HG02981 (cell line): ENCODE results near the gene DPYD.
"Not testable (repeated sequence)": the region's sequence is repeated elsewhere in the genome, so short reads cannot be mapped to it uniquely, and the experiment has no call there.

Source experiments
- ATAC-seq: cut with Tn5 transposase; IDR thresholded peaks from one replicate; pipeline ENCODE4 v1.9.1; 2021; ENCODE audit warnings: mild to moderate bottlenecking, moderate library complexity; ENCODE audit not compliant: unreplicated experiment

The DPYD gene

DNA sequence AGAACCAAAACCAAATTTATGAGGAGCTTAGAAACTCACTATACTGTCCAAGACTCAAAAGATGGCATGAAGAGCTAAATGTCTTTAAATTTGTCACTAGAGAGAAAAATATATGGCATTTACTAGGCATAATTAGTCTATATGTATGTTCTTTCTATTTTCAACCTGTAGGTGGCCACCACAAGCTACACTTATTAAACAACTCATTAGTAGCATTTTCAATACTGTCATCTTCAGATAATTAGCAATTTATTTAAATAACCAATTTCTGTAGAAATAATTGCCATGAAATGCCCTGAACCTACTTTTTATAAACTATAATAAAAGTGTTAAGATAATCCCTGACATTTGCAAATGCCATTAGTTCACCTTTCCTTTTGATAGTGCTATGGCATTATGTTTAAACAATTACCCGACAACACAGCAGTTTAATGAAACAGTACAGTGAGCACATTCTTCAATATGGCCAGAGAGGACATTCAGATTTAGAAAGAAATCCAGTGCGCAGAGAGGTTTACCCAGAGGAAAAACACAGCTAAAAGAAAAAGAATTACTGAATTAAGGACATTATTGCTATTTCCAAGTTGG, 676.8 kb downstream of the DPYD start:
- ATAC-seq: peak; percentile 55

DNA sequence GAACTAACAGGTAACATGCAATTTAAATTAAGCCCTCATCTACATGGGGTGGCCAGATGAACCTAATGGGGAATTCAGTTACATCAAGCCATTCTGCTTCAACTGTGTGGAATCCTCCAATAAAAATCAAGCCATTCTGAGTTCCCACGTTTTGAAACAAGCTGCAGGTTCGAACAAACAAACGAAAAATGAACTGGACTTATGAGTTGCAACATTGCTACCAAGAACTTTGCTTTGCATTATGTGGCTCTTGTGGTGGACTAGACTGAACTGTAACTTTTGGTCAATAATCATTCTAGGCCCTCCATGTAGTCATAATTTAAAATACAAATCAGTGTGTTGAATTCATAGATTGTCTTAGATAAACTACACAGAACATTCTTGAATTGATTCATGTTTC, 682.0 kb downstream of the DPYD start:
- no peak for ATAC-seq

DNA sequence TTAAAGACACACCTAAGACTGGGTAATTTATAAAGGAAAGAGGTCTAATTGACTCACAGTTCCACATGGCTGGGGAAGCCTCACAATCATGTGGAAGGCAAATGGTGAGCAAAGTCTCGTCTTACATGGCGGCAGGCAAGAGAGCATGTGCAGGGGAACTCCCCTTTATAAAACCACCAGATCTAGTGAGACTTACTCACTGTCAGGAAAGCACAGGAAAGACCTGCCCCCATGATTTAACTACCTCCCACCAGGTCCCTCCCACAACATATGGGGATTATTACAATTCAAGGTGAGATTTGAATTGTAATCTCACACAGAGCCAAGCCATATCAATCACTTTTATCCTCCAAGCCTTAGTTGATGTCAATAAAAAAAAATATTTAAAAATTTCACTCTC, 689.5 kb downstream of the DPYD start:
- ATAC-seq: not testable (repeated sequence)

DNA sequence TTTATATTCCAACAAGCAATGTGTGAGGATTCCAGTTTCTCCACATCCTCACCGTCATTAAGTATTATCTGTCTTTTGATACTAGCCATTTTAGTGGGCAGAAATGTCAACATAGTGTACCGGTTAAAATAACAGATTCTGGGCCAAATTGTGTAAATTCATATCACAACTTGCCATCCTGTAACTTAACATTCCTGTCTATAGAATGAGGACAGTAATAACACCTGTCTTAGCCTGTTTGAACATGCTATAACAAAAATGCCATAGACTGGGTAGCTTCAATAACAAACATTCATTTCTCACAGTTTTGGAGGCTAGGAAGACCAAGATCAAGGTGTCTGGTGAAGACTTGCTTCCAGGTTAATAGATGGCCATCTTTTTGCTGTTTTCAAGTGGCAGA, 708.2 kb downstream of the DPYD start:
- ATAC-seq: no peak

DNA sequence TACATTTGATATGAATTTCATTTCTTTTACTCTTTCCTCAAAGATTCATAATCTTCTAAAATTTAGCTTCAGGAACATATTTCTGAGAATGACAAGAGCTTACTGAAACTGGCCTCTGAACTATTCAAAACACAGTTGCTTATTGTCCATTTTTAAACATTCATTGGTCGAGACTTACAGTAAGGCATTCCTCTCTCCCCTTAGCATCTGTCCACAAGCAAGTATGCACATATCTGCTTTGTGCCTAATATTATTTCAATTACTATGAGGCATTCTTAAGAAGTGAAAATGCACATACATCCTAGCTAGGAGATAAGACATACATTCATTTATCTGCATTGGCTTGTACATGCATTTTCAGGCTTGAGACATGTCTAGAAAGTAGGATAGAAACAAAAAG, 710.5 kb downstream of the DPYD start:
- ATAC-seq: no peak

DNA sequence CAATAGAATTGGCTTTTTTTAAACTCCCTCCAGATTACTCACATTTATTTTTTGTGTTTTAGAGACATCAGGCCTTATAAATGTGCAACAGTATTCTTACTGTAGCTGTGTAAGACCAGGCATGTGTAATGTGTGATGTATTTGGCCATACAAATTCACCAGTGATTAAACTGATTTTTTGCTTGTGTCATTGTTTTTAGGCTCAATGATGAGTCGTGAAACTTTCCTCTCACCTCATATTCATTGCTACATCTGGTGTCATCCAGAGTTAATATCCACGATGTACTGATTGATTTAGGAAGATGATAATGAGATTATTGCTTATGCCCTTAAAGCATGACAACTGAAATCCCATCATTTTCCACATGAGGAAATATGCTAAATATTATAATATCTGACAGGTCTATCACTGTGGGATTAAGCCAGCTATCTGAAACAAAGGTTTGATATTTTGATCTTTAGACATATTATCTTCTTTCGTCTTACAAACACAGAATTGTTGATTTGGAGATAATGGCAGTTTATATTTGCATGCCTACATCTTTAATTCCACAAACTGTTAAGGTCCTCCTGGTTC, 711.4 kb downstream of the DPYD start:
- no peak for ATAC-seq

DNA sequence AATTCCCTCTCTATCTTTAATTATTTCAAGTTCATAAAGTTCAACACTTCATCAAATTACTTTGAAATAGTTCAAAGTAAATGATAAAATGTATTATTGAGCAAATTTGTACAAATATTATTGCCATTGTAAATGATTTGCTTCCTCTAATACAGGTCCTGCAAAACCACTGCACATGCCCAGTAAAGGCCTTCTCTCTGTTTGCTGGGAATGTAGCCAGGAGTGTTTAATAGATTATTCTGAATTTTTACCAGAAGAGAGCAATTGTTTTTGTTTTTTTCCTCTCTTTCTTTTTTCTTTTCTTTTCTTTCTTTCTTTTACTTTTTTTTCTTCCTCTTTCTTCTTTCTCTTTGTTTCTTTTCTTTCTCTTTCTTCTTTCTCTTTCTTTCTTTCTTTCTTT, 713.0 kb downstream of the DPYD start:
- ATAC-seq: no peak

DNA sequence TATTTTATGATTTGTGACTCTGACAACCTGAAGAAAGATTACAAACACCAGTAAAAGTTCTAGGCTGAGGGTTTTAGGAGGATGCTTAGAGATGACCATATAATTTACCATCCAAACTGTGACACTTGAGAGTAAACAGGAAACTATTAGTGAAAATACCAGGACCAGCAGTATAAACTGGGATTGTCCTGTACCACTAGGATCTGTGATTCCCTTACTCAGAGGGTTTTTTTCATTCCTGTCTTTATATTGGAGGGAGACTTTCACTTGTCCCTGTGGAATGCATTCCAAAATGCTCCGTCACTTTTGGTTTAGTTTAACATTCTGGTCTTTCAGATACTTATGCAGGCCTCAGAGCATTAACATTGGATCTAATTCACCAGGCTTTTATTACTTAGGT, 716.4 kb downstream of the DPYD start:
- no peak for ATAC-seq

DNA sequence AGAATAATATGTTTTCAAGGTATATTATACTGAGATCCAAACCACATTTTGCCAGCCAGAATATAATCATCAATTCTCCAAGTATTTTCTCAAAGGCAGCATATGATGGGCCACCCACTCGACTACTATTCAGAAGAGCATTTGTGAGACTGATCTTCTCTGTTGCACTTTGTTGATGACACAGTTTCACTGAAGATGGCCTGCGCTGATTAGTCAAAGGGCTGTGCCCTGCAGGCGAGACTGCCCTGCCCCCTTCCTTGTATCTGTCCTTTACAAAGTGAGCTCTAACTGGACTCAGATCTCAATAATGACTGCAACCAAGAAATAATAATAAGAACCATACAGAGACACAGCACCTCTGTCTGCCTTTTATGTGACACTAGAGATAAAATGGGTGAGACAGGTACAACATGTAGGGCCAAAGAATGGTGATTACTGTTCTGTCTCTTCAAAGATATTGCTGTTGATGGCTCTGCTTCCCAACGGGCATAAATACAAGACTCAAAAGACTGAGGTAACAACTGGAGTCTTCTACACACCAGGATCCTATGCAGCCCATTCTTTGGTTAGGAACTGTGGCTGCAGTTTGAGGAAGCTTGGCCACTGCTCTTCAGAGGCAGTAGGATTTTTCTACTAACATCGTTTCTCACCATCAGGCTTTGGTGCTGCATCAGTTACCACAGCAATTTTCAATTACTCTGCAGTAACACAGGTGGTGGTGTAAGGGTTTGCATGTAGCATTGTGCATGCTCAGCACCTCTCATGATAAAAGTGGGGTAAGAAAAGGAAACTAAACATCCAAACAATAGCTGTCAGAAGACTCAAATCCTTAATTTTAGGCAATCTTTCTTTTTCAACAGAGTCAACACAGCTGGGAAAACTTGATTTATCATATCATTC, 718.1 kb downstream of the DPYD start:
- no peak for ATAC-seq

DNA sequence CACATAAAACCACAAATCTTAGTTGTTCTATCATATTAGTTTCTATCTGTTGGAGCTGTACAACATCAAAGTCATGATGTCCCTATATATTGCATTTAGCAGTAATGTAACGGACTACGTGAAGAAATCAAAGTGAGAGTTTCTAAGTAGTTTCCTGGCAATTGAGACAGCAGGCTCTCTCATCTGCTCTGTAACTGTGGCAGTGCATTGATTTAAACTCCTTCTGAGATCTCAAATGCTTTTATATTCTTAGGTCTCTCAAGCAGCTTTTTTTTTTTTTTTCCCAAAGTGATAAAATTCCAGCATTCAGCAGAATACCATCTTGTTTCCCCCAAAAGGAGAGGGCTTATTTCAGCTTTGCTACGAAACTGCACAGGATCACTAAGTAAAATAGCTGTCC, 719.2 kb downstream of the DPYD start:
- ATAC-seq: no peak

DNA sequence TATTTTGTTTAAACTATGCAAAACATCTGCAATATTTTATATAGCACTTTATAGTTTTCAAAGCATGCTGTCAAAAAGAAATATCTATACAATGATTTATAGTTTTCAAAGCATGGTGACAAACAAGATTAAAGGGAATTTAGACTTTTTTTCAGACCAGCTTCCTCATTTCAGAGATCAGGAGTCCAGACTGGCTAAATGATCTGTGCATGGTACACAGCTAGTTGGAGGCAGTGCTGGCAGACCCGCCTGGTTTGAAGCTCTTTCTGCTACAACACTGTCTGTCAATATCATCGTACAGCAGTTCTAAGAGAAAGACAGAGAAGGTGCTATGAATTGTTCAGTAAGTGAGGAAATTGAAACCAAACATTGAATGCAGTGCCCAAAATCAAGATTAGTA, 720.2 kb downstream of the DPYD start:
- no peak for ATAC-seq

DNA sequence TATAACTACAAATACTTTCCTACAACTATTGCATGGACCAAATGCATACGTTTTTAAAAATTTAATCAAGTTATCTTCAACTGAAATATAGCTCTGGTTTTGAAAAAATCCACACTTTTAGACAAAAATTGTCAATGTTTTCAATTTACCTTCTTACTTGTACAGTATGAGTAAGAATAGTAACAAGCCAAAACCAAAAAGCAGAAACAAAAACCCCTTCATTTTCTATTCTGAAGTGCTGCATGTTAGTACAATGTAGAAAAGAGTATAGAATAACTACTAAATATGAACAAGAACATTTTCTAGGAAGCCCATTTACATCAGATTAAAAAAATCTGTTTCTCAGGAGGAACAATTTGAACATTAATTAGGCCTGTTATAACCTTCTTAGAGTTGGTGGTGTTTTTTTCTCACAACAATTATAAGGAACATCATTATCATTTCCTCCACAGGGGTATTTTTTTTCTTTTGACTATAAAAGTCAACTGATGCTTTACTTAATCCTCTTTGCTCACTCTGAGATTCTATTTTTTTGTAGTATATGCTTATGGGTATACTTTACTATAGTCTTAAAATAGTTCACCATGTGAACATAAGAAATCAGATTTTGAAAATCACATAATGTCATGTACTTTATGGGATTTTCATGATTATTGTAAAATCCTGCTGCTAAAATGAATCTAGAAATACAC, 723.9 kb downstream of the DPYD start:
- ATAC-seq: no peak

DNA sequence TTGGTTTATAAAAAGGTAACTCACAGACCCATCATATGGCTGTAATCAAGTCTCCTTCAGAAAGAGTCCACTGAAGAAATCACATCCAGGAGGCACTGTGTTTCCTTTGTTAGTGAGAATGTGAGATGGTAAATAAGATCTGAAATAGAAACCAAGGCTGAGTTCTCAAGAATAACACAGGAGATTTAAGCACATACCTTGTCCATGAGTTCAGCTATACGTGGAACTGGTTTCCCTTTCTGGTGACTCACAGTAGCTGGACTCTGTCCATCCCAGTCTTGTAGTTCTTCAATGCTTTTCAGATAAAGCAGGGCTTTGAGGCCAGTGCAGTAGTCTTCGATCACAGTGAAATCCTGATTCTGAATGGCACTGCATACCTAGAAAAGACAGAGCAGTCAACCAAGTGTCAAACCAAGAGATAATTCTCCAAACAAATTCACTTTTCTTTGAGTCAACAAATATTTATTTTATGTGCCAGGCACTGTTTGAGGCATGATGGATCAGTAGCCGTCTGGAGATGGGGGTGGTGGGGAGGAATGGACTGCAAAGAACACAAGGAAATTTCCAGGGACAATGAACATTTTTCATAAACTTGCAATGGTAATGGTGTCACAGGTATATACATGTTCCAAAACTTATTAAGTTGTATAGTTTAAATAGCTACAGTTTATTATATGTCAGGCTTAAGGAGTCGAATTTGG, 727.8 kb downstream of the DPYD start:
- no peak for ATAC-seq

DNA sequence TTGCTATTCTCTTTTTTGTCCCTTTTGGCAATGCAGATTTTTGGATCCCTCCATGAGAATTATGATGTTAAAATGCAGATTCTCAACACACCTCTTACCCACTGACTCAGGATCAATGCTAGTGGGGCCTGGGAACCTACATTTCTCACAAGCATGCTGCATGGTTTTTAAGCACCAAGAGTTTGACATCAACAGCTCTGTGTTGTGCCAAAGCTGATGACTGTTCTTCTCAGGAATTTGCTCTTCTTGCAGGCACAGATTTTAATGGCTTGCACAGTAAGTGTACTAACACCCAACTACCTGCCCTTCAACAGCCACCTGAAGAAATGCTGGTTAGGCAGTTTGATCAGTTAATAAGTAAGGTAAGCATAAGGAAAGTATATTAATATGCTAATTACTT, 730.5 kb downstream of the DPYD start:
- no peak for ATAC-seq

DNA sequence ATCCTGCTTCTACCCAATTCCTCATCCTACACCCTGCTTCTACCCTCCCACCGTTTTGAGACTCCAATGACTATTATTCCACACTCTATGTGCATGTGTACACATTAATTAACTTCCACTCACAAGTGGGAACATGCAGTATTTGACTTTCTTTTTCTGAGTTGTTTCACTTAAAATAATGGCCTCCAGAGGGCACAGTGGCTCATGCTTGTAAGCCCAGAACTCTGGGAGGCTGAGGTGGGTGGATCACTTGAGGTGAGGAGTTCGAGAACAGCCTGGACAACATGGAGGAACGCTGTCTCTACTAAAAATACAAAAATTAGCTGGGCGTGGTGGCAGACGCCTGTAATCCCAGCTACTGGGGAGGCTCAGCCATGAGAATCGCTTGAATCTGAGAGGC, 734.5 kb downstream of the DPYD start:
- ATAC-seq: no peak

DNA sequence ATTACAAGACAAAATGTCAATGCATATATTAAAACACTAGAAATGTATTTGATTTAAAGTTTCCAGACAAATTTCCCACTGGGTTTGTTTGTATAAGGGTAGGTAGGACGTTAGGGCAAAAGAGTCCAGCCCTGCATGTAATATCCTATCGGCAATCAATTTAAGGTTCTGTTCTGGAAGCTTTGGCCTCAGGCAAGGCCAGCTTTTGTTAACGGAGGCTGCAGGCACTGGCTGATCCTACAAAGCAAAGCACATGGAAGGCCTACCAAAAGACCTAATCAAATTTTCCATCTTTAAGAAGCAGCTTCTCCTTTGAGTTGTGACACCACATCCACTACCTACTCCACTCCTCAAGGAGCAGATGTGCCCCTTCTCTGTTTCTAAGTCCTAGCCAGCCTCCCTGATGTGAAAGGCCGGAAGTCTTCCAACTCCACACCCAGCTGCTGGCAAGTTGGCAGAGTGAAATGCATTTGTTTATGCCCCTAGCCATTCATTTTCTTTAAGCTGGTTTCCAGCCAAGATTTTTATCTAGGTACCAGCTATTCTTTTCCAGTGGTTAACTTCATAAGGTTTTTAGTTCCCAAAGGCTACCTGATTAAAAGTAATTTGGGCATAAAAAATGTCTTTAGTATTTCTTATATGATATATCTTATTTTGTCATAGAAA, 746.7 kb downstream of the DPYD start:
- no peak for ATAC-seq

DNA sequence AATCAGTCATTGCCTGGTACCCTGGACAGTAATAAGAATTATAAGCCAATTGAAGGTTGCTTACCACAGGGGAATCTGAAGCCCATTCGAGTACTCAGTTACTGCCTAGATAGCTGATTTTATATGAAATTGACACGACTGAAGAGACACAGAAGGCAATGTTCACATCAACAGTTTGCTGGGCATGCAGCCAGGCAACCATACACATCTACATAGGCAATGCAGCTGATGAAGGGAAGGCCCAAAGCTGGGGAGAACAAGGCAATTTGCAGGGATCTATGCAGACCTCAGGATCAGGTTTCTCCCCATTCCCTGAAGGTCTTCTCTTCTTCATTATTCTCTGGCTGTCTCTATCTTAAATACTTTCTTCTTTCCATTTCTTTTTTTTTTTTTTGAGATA, 750.5 kb downstream of the DPYD start:
- ATAC-seq: no peak

DNA sequence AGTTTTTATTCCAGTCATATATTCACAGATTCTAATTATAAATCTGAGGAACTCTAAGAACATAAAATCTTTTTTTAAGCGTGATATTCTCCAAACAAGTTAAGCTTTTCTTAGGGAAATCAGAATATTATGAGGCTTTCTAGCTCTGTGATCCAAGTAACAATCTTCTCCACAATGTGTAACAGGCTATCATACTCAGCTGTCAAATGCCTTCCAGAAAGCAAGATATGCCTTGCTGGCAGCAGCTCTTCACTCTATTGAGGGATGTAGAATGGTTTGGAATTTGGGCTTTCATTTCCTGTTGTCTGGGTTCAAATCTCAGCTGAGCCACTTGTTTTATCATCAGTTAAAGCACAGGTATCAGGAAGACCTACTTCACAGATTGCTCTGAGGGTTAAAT, 752.8 kb downstream of the DPYD start:
- no peak for ATAC-seq

DNA sequence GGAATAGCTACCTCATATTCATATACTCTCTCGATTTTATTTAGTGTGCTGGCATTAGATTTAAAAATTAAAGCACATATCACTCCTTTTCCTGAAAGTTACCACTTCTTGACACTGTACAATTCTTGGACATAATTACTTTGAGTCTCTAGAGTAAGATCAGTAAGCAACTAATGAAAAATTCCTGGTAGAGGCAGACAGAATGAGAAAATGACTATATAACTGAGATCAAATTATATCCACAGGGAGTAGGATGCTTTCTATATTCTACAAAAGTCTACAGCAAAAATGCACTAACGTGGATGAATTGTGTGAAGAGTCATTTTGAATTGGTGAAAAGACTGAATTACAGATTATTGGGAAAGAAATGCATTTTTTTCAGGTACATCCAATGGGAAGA, 753.6 kb downstream of the DPYD start:
- ATAC-seq: no peak

DNA sequence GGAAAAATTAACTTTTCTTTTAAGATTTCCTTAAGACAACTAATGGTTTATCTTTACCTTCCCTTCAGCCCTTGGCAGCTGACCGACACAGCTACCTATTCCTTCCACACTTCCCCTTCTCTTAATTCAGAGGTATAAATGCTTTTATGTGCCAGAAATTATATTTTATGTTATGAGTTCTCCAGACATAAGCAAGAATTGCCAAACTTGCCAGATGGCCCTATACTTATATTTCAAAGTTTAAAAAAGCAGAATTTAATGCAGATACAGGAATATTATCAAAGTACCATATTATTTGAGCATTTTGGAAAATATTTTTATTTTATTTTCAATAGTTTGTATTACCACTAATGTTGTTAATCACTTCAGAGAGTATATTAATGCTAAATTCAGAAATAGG, 754.2 kb downstream of the DPYD start:
- ATAC-seq: no peak

DNA sequence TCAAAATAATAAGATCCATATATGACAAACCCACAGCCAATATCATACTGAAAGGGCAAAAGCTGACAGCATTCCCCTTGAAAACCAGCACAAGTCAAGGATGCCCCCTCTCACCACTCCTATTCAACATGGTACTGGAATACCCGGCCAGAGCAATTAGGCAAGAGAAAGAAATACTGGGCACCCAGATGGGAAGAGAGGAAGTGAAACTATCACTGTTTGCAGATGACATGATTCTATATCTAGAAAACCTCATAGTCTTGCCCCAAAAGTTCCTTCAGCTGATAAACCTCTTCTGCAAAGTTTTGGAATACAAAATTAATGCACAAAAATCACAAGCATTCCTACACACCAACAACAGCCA, 756.6 kb downstream of the DPYD start:
- ATAC-seq: no peak
